ENCODE results near the gene PDGFB.

DNA sequence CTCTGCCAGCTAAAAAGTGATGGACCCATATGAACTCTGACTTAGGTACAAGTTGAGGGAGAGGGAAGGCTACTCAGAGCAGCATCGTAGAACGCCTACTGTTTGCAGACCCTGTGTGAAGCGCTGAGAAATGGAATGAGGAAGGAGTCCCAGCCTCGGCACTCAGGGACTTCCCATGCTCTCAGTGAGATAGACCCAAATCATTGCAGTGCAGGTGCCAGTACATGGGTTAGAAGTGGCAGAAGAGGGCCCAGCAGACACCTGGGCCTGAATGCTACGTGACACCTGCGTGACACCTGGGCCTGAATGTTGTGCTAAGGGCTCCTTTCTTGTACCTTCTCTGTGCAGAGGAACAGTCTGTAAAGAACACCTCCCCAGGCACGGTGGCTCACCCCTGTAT lies 2.6 kb upstream of the PDGFB start:
- TF ChIP-seq, protein P1, sequence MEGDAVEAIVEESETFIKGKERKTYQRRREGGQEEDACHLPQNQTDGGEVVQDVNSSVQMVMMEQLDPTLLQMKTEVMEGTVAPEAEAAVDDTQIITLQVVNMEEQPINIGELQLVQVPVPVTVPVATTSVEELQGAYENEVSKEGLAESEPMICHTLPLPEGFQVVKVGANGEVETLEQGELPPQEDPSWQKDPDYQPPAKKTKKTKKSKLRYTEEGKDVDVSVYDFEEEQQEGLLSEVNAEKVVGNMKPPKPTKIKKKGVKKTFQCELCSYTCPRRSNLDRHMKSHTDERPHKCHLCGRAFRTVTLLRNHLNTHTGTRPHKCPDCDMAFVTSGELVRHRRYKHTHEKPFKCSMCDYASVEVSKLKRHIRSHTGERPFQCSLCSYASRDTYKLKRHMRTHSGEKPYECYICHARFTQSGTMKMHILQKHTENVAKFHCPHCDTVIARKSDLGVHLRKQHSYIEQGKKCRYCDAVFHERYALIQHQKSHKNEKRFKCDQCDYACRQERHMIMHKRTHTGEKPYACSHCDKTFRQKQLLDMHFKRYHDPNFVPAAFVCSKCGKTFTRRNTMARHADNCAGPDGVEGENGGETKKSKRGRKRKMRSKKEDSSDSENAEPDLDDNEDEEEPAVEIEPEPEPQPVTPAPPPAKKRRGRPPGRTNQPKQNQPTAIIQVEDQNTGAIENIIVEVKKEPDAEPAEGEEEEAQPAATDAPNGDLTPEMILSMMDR (conservative IDR thresholded peaks at IDR 0.05): no peak
- TF ChIP-seq EZH2 (IDR thresholded peaks at IDR 0.05; ENCODE audit: low read depth): no peak
